ENCODE measurements around the gene ENTPD8. TPM values are rescaled to one million over a fixed set of nuclear protein-coding genes. Genes with fewer than 3 reads are reported as not detected.

Gene ENTPD8
- total and polyA plus RNA-seq, 2 of the 13 experiments (the other 11 are each of a cell fraction or from before 2014, with no cell fraction given) = 0.26 to 0.44 TPM

DNA sequence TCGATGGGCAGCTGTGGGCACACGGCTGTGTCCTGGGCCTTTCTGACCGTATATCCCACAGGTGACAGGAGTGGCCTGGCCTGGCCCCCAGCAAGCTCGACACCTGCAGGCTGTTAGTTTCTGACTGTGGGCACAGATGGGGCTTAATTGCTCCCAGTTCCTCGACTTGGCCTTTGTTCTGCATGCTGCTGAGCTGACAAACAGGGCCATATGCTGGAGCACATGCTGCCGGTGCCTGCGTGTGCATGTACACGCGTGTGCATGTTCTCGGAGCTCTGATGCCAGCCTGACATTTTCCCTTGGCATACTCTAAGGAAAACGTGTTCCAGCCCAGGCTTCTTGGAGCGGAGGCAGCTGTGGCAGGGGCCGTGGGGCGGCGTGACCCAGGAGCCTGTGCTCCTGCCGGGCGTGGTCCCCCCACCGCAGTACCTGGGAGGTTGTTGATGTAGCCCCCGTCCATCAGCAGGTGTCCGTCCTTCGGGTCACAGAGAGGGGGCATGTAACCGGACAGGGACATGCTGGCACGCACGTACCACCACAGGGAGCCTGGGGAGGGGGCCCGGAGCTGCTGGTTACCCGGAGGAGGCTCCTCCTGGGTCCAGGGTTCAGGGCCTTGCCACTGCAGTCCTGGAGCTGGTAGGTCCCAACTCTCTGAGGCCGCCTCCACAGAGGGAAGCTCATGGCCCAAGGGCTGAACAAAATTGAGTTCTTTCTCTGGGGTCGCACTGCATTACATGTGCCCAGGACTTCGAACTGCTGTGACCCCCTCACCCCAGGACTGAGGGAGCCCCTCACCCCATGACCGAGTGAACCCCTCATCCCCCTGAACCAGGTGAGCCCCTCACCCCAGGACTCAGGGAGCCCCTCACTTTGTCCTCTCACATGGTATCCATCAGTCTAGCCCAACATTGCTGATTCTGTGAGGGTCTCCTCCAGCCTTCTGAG lies 22.1 kb upstream of the ENTPD8 start (continued):
- TF ChIP-seq, protein P1, sequence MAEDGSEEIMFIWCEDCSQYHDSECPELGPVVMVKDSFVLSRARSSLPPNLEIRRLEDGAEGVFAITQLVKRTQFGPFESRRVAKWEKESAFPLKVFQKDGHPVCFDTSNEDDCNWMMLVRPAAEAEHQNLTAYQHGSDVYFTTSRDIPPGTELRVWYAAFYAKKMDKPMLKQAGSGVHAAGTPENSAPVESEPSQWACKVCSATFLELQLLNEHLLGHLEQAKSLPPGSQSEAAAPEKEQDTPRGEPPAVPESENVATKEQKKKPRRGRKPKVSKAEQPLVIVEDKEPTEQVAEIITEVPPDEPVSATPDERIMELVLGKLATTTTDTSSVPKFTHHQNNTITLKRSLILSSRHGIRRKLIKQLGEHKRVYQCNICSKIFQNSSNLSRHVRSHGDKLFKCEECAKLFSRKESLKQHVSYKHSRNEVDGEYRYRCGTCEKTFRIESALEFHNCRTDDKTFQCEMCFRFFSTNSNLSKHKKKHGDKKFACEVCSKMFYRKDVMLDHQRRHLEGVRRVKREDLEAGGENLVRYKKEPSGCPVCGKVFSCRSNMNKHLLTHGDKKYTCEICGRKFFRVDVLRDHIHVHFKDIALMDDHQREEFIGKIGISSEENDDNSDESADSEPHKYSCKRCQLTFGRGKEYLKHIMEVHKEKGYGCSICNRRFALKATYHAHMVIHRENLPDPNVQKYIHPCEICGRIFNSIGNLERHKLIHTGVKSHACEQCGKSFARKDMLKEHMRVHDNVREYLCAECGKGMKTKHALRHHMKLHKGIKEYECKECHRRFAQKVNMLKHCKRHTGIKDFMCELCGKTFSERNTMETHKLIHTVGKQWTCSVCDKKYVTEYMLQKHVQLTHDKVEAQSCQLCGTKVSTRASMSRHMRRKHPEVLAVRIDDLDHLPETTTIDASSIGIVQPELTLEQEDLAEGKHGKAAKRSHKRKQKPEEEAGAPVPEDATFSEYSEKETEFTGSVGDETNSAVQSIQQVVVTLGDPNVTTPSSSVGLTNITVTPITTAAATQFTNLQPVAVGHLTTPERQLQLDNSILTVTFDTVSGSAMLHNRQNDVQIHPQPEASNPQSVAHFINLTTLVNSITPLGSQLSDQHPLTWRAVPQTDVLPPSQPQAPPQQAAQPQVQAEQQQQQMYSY (CRISPR knock-in tag; IDR thresholded peaks at IDR 0.05) = no peak
- TF ChIP-seq MED8 (CRISPR knock-in tag; IDR thresholded peaks at IDR 0.05; ENCODE audit: insufficient replicate concordance) = peak; percentile 51
- TF ChIP-seq, protein P2, sequence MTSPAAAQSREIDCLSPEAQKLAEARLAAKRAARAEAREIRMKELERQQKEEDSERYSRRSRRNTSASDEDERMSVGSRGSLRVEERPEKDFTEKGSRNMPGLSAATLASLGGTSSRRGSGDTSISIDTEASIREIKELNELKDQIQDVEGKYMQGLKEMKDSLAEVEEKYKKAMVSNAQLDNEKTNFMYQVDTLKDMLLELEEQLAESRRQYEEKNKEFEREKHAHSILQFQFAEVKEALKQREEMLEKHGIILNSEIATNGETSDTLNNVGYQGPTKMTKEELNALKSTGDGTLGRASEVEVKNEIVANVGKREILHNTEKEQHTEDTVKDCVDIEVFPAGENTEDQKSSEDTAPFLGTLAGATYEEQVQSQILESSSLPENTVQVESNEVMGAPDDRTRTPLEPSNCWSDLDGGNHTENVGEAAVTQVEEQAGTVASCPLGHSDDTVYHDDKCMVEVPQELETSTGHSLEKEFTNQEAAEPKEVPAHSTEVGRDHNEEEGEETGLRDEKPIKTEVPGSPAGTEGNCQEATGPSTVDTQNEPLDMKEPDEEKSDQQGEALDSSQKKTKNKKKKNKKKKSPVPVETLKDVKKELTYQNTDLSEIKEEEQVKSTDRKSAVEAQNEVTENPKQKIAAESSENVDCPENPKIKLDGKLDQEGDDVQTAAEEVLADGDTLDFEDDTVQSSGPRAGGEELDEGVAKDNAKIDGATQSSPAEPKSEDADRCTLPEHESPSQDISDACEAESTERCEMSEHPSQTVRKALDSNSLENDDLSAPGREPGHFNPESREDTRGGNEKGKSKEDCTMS (CRISPR knock-in tag; conservative IDR thresholded peaks at IDR 0.05) = no peak
- TF ChIP-seq RBAK (CRISPR knock-in tag; IDR thresholded peaks at IDR 0.05) = no peak
- TF ChIP-seq ZNF383 (CRISPR knock-in tag; IDR thresholded peaks at IDR 0.05; ENCODE audit: borderline replicate concordance) = no peak
- no peak for TF ChIP-seq ZNF20 (CRISPR knock-in tag; IDR thresholded peaks at IDR 0.05)
- TF ChIP-seq ZFP37 (CRISPR knock-in tag; IDR thresholded peaks at IDR 0.05; ENCODE audit: borderline replicate concordance) = no peak
- TF ChIP-seq, protein P3, sequence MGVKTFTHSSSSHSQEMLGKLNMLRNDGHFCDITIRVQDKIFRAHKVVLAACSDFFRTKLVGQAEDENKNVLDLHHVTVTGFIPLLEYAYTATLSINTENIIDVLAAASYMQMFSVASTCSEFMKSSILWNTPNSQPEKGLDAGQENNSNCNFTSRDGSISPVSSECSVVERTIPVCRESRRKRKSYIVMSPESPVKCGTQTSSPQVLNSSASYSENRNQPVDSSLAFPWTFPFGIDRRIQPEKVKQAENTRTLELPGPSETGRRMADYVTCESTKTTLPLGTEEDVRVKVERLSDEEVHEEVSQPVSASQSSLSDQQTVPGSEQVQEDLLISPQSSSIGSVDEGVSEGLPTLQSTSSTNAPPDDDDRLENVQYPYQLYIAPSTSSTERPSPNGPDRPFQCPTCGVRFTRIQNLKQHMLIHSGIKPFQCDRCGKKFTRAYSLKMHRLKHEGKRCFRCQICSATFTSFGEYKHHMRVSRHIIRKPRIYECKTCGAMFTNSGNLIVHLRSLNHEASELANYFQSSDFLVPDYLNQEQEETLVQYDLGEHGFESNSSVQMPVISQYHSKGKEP (CRISPR knock-in tag; IDR thresholded peaks at IDR 0.05) = no peak
- no peak for TF ChIP-seq ATAD3A (CRISPR knock-in tag; IDR thresholded peaks at IDR 0.05)
- TF ChIP-seq ZBTB20 (CRISPR knock-in tag; IDR thresholded peaks at IDR 0.05; ENCODE audit: borderline replicate concordance, low read depth) = no peak
- TF ChIP-seq SOX13 (IDR thresholded peaks at IDR 0.05) = no peak
- TF ChIP-seq SOX13 (CRISPR knock-in tag; conservative IDR thresholded peaks at IDR 0.05 in 1 of 2, IDR thresholded peaks at IDR 0.05 in 1 of 2) = peak in 1 of 2 experiments; percentile 38; a peak in 1 of 4 replicates
- TF ChIP-seq TEAD2 (CRISPR knock-in tag; IDR thresholded peaks at IDR 0.05) = no peak
